MCF 10A (cell line): Measurements from ENCODE around the gene BNC2. TPM values are rescaled to one million over a fixed set of nuclear protein-coding genes. Genes with fewer than 3 reads are reported as not detected.

Source experiments
- BruUV-seq: library from RNA; stranded (reverse); fragments of 400-500 nt; replicated peaks from 2 replicates; lab custom pipeline; 2021; lab: Mats Ljungman, UMichigan
- CTCF ChIA-PET: fragments of 300-600 bp; sonication (Branson Sonifier 250); formaldehyde crosslinking; extraction: SDS; loops from one replicate; lab custom pipeline; 2021; ENCODE audit warnings: antibody characterized with exemption, inconsistent platforms; lab: Yijun Ruan, JAX
- POLR2A ChIA-PET: fragments of 300-600, 350-650 bp; sonication (Branson Sonifier 250); formaldehyde crosslinking; extraction: SDS; loops from one replicate; lab custom pipeline; 2020; ENCODE audit warnings: antibody characterized with exemption, inconsistent platforms; lab: Yijun Ruan, JAX
- DNase-seq: peaks from one replicate; pipeline ENCODE4 v3.0.0-alpha.2; 2018; ENCODE audit not compliant: unreplicated experiment
- H3K27ac Mint-ChIP-seq: one replicate; pipeline ENCODE4 v1.8.0; 2022; ENCODE audit warnings: mild to moderate bottlenecking, low read depth, mixed read lengths; ENCODE audit not compliant: unreplicated experiment
- H3K27me3 Mint-ChIP-seq: one replicate; pipeline ENCODE4 v1.8.0; 2022; ENCODE audit warnings: mixed read lengths; ENCODE audit not compliant: insufficient read depth, unreplicated experiment
- H3K36me3 Mint-ChIP-seq: one replicate; pipeline ENCODE4 v1.8.0; 2022; ENCODE audit warnings: mild to moderate bottlenecking, moderate library complexity, mixed read lengths; ENCODE audit not compliant: insufficient read depth, unreplicated experiment
- H3K4me1 Mint-ChIP-seq: one replicate; pipeline ENCODE4 v1.8.0; 2022; ENCODE audit warnings: mixed read lengths; ENCODE audit not compliant: insufficient read depth, unreplicated experiment
- H3K4me3 Mint-ChIP-seq: one replicate; pipeline ENCODE4 v1.8.0; 2022; ENCODE audit warnings: mild to moderate bottlenecking, moderate library complexity, mixed read lengths; ENCODE audit not compliant: unreplicated experiment
- H3K9me3 Mint-ChIP-seq: one replicate; pipeline ENCODE4 v1.8.0; 2022; ENCODE audit warnings: mixed read lengths; ENCODE audit not compliant: unreplicated experiment
- intact Hi-C: fragments of 100-400 bp; cut with micrococcal nuclease; formaldehyde crosslinking; loops from 2 replicates; pipeline ENCODE4 v1.14.1; 2022
- total RNA-seq: library from RNA; stranded (reverse); gene quantifications from 2 replicates; pipeline ENCODE4 v1.2.3, GENCODE V29; 2022
- TF ChIP-seq, protein P1 (sequence below): fragments of 200-600 bp; IDR thresholded peaks from one replicate; pipeline ENCODE4 v1.8.0; 2022; ENCODE audit warnings: antibody characterized with exemption, mild to moderate bottlenecking; ENCODE audit not compliant: unreplicated experiment

Gene BNC2
- total RNA-seq, 1 experiment from 2014 or later = not detected

- Mint-ChIP-seq H3K4me3 (no peak overlapping the region), H3K9me3 (no peaks in the 10 kb centered on the region), H3K4me1 (peaks cover 1% of the 10 kb centered on the region), H3K27me3 (peaks cover 19% of the 10 kb centered on the region), H3K36me3 (no peaks in the 10 kb centered on the region), H3K27ac (no peak overlapping the region)
- intact Hi-C loops = no loop called here
- ChIA-PET CTCF (interaction anchor here (0.7 kb wide), 1 partner anchor 1123 kb away, joined by 3 read pairs; no protein-coding TSS in a partner anchor), POLR2A (no interaction called here)
- DNase-seq = no peak
- no TSS peak for BruUV-seq
- TF ChIP-seq, protein P1, sequence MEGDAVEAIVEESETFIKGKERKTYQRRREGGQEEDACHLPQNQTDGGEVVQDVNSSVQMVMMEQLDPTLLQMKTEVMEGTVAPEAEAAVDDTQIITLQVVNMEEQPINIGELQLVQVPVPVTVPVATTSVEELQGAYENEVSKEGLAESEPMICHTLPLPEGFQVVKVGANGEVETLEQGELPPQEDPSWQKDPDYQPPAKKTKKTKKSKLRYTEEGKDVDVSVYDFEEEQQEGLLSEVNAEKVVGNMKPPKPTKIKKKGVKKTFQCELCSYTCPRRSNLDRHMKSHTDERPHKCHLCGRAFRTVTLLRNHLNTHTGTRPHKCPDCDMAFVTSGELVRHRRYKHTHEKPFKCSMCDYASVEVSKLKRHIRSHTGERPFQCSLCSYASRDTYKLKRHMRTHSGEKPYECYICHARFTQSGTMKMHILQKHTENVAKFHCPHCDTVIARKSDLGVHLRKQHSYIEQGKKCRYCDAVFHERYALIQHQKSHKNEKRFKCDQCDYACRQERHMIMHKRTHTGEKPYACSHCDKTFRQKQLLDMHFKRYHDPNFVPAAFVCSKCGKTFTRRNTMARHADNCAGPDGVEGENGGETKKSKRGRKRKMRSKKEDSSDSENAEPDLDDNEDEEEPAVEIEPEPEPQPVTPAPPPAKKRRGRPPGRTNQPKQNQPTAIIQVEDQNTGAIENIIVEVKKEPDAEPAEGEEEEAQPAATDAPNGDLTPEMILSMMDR = no peak
These were observed 137.9 kb downstream of the BNC2 start for GRCh38 chr9:16732546-16732945.

DNA sequence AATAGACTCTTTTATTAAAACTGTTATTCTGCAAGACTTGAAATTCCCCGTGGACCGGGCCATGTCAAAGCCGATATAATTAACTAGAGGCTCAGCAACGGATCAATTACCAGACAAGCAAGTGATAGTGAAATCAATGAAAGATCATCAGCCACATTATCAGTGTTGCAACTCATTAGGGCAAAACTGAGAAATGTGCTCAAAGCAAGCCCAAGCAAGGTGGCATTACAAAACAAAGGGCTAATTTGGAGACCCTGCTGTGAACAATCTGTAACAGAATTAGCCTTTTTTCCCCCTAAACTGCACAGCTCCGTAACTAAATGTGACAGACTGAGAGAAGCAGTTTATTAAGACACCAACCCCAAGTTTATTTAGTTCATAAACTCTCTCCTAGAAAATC, 140.3 kb downstream of the BNC2 start:
- TF ChIP-seq, protein P1 = no peak
- Mint-ChIP-seq H3K4me1 (peaks cover 5% of the 10 kb centered on the region), H3K4me3 (no peak overlapping the region), H3K27me3 (peaks cover 19% of the 10 kb centered on the region), H3K9me3 (no peaks in the 10 kb centered on the region), H3K36me3 (no peaks in the 10 kb centered on the region), H3K27ac (no peak overlapping the region)
- no peak for DNase-seq
- POLR2A ChIA-PET = no interaction called here
- no TSS peak for BruUV-seq
- CTCF ChIA-PET = no interaction called here
- intact Hi-C loops = no loop called here

GRCh38 chr9:16729651-16730050, 140.8 kb downstream of the BNC2 start:
- no peak for DNase-seq
- intact Hi-C loops = loop anchor here (5.0 to 10.0 kb wide), 2 partner anchors 537 to 855 kb away; no protein-coding TSS in a partner anchor
- TF ChIP-seq, protein P1 = no peak
- CTCF ChIA-PET = interaction anchor here (0.7 kb wide), 1 partner anchor 892 kb away, joined by 3 read pairs; no protein-coding TSS in a partner anchor
- no TSS peak for BruUV-seq
- Mint-ChIP-seq H3K27ac (no peak overlapping the region), H3K36me3 (no peaks in the 10 kb centered on the region), H3K4me3 (no peak overlapping the region), H3K4me1 (peaks cover 5% of the 10 kb centered on the region), H3K27me3 (peaks cover 19% of the 10 kb centered on the region), H3K9me3 (no peaks in the 10 kb centered on the region)
- POLR2A ChIA-PET = no interaction called here

GRCh38 chr9:16728137-16728508, 142.3 kb downstream of the BNC2 start:
- BruUV-seq = no TSS peak
- Mint-ChIP-seq H3K9me3 (no peaks in the 10 kb centered on the region), H3K36me3 (no peaks in the 10 kb centered on the region), H3K27me3 (peaks cover 19% of the 10 kb centered on the region), H3K4me3 (peak overlapping the region; percentile 78), H3K27ac (no peak overlapping the region), H3K4me1 (peaks cover 5% of the 10 kb centered on the region)
- no peak for DNase-seq
- ChIA-PET CTCF (interaction anchor here (0.6 to 0.7 kb wide), 3 partner anchors 81 to 536 kb away, joined by 3 read pairs; no protein-coding TSS in a partner anchor), POLR2A (no interaction called here)
- intact Hi-C loops = loop anchor here (5.0 to 10.0 kb wide), 2 partner anchors 536 to 853 kb away; no protein-coding TSS in a partner anchor
- TF ChIP-seq, protein P1 = no peak
